HL-60/S4 (cell line): ENCODE data around the gene CACNG7.

ENCODE experiments used
- in situ Hi-C: fragments of 300-500 bp; cut with MboI; formaldehyde crosslinking; loops from 2 replicates; pipeline ENCODE4 v1.14.3; 2022; ENCODE audit warnings: low sequenced_read_pairs

The CACNG7 gene

GRCh38 chr19:53878776-53879139, 30.3 kb upstream of the CACNG7 start:
- in situ Hi-C loops = no loop called here

- in situ Hi-C loops = no loop called here
Observed at GRCh38 chr19:53879140-53880081, 29.7 kb upstream of the CACNG7 start.

- in situ Hi-C loops = no loop called here
Observed at GRCh38 chr19:53880711-53881481, 28.2 kb upstream of the CACNG7 start.

- in situ Hi-C loops = no loop called here
Observed at GRCh38 chr19:53881482-53882390, 27.3 kb upstream of the CACNG7 start, which contains the start of gene PRKCG. Gene PRKCG, plus strand, starts transcription at chr19:53882197. Its CDS starts 298 bp downstream, at chr19:53882495.

GRCh38 chr19:53882391-53883050, 26.6 kb upstream of the CACNG7 start:
- in situ Hi-C loops = no loop called here

- in situ Hi-C loops = no loop called here
Observed at GRCh38 chr19:53883231-53883661, 25.8 kb upstream of the CACNG7 start.

- in situ Hi-C loops = no loop called here
Observed at GRCh38 chr19:53883741-53884140, 25.3 kb upstream of the CACNG7 start.

- in situ Hi-C loops = no loop called here
Observed at GRCh38 chr19:53884256-53884655, 24.8 kb upstream of the CACNG7 start.

GRCh38 chr19:53885036-53885435, 24.0 kb upstream of the CACNG7 start:
- in situ Hi-C loops = no loop called here

- in situ Hi-C loops = no loop called here
Observed at GRCh38 chr19:53892301-53892980, 16.6 kb upstream of the CACNG7 start.

- in situ Hi-C loops = no loop called here
Observed at GRCh38 chr19:53892981-53893325, 16.1 kb upstream of the CACNG7 start.

- in situ Hi-C loops = no loop called here
Observed at GRCh38 chr19:53894707-53895106, 14.4 kb upstream of the CACNG7 start.

GRCh38 chr19:53896682-53897081, 12.4 kb upstream of the CACNG7 start:
- in situ Hi-C loops = no loop called here

- in situ Hi-C loops = no loop called here
Observed at GRCh38 chr19:53897459-53897858, 11.6 kb upstream of the CACNG7 start.

- in situ Hi-C loops = no loop called here
Observed at GRCh38 chr19:53898166-53898565, 10.9 kb upstream of the CACNG7 start.

GRCh38 chr19:53898636-53899341, 10.3 kb upstream of the CACNG7 start:
- in situ Hi-C loops = no loop called here

GRCh38 chr19:53900191-53900860, 8.8 kb upstream of the CACNG7 start:
- in situ Hi-C loops = no loop called here

- in situ Hi-C loops = no loop called here
Observed at GRCh38 chr19:53903055-53903680, 5.9 kb upstream of the CACNG7 start.
